T-helper 1 cell treated with Interleukin-12 subunit alpha and Interleukin-12 subunit beta and Interleukin-4 antibody, amounts not matched to agents 30 ng/mL and 1 ng/mL, for 36 hours (primary cell): ENCODE data around the gene CETP. TPM values are rescaled to one million over a fixed set of nuclear protein-coding genes. Genes with fewer than 3 reads are reported as not detected.

ENCODE experiments used
- intact Hi-C: fragments of 100-400 bp; cut with micrococcal nuclease; formaldehyde crosslinking; loops from one replicate; pipeline ENCODE4 v1.15.1; 2024
- total RNA-seq: library from RNA; stranded (reverse); gene quantifications from 2 replicates; pipeline ENCODE4 v1.2.3, GENCODE V29; 2022

CETP gene
- total RNA-seq, 1 donor from 2014 or later, result not detected

- intact Hi-C loops, result loop anchor here (2.0 to 10.0 kb wide), 7 partner anchors 142 to 803 kb away; partner anchors contain the start of genes ARL2BP, KATNB1, MT2A and NUDT21
Observed at GRCh38 chr16:56933828-56934598, 27.7 kb upstream of the CETP start.

- intact Hi-C loops, result loop anchor here (5.0 to 10.0 kb wide), 5 partner anchors 142 to 803 kb away; partner anchors contain the start of genes ARL2BP, KATNB1 and NUP93
Observed at GRCh38 chr16:56934599-56935145, 27.1 kb upstream of the CETP start.

GRCh38 chr16:56935201-56935600, 26.5 kb upstream of the CETP start:
- intact Hi-C loops, result loop anchor here (10.0 kb wide), 2 partner anchors 310 to 670 kb away; partner anchors contain the start of gene ARL2BP

GRCh38 chr16:56936491-56936890, 25.3 kb upstream of the CETP start:
- intact Hi-C loops, result loop anchor here (10.0 kb wide), 2 partner anchors 308 to 668 kb away; partner anchors contain the start of gene ARL2BP

- intact Hi-C loops, result loop anchor here (10.0 kb wide), 2 partner anchors 308 to 668 kb away; partner anchors contain the start of gene ARL2BP
Observed at GRCh38 chr16:56936950-56937349, 24.8 kb upstream of the CETP start.

GRCh38 chr16:56938664-56939513, 22.9 kb upstream of the CETP start:
- intact Hi-C loops, result loop anchor here (2.0 to 10.0 kb wide), 4 partner anchors 26 to 666 kb away; partner anchors contain the start of gene ARL2BP

GRCh38 chr16:56939801-56940200, 21.9 kb upstream of the CETP start:
- intact Hi-C loops, result loop anchor here (2.0 to 10.0 kb wide), 4 partner anchors 25 to 665 kb away; partner anchors contain the start of gene ARL2BP

DNA sequence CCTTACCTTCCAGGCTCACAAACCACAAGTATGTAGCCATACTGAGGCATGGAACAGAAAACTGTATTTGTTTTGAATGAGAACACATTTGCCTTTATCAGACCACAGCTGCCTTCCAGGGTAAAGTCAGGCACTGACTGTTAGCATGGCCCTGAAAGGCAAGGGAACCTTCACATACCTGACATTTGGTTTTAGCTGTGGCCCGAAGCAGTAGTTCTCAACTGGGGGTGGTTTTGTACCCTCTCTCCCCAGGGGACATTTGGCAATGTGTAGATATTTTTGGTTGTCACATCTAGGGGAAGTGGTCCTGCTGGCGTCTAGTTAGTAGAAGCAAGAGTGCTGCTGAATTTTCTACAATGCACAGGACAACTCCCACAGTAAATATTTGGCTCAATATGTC, 20.7 kb upstream of the CETP start:
- intact Hi-C loops, result no loop called here

- intact Hi-C loops, result no loop called here
Observed at GRCh38 chr16:56941856-56942331, 19.9 kb upstream of the CETP start.

- intact Hi-C loops, result no loop called here
Observed at GRCh38 chr16:56943761-56944375, 17.9 kb upstream of the CETP start.

GRCh38 chr16:56944954-56945839, 16.6 kb upstream of the CETP start:
- intact Hi-C loops, result no loop called here

DNA sequence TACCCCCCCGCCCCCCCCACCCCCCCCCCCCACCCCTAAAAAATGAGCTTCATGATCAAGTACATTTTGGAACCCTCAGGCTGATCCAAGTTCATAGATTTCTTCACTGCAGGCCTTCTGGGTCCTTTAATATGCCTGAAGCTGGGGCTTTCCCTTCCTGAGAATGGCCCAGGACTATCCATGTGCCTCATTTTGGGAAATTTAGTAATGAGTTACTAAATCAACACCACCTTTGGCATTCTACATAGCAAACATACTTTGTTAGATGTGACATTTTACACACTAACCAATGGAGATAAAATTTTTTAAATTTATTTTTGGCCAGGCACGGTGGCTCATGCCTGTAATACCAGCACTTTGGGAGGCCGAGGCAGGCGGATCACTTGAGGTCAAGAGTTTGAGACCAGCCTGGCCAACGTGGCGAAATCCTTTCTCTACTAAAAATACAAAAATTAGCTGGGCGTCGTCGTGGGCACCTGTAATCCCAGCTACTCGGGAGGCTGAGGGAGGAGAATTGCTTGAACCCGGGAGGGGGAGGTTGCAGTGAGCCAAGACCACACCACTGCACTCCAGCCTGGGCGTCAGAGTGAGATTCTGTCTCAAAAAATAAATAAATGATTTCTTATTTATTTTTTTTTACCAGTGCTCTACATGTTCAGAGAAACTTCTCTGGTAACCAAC, 15.8 kb upstream of the CETP start:
- intact Hi-C loops, result no loop called here

DNA sequence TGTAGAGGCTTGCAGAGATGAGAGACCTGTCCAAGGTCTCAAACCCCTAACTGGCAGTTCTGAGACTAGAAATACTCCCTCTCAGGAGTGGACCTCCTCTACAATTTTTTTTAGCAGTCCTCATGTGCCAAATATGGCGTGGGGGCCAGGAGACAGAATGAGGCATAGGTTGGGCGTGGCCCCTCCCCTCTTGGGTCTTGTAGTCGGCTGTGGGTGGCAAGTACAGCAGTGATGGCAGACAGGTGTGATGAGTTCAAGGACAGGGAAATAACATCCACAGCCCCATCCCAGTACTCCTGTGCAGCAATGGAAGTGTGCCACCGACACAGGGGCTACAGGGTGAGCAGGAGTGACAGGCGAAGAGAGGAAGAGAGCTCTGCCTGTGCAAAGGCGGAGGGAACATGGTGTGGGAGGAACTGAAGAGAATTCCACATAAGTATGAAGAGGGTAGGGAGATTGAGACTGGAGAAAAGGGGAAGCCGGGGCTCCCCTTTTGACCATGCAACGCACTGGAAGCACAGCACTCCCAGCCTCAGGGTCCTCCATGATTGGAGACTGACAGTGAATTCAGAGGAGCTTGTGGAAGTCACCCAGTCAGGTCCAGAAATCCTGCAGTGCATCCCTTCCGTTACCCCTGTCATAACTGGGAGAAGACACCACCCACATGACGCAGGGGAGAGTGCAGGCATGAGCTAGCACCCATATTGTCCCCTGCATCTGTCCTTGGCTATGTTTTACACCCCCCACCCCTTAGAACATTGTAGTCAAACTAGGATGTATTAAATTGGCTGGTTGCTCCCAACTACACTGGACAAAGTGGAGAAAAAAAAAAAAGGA, 14.8 kb upstream of the CETP start:
- intact Hi-C loops, result no loop called here

- intact Hi-C loops, result no loop called here
Observed at GRCh38 chr16:56947604-56947995, 14.2 kb upstream of the CETP start.

DNA sequence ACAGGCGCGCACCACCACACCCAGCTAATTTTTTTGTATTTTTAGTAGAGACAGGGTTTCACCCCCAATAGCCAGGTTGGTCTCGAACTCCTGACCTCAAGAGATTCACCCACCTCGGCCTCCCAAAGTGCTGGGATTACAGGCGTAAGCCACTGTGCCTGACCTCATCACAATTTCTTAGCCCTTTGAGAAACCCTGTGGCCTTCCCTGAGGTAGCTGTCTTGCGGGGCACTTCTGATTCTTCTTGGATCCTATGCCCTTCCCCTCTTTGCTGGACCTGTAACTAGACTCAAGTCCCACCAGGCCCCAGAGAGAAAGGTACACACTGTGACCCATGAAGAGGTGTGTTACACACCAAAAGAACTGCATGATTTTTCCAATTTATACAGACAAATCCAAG, 13.5 kb upstream of the CETP start:
- intact Hi-C loops, result no loop called here

DNA sequence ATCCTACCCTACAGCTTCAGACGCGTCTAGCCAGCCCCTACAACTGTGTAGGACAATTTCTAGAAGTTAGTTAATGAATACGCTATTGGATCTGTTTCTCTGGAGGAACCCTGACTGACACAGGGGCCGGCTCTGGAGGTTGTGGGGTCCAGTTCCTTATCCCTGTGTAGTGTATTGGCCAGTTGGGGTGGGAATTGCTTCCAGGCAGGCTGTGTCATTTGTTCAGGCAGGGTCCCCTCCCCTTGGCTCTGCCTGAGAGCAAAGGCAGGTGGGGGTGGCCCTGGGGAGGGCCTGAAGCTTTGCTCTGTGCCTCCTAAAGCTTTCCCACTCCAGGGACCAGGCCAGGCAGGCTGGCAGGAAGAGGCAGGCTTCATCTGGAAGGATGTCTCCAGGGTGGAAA, 11.7 kb upstream of the CETP start:
- intact Hi-C loops, result no loop called here

- intact Hi-C loops, result no loop called here
Observed at GRCh38 chr16:56950455-56950854, 11.3 kb upstream of the CETP start.
